Psoas muscle (tissue), 8 donors: Measurements from ENCODE around the gene HOXD3. TPM values are rescaled to one million over a fixed set of nuclear protein-coding genes. Genes with fewer than 3 reads are reported as not detected.
A peak's percentile ranks its signal among the peaks of the same experiment; 100 is the strongest.

Source experiments
- ATAC-seq, 4 donors: fragments of 200-7000 bp; cut with Tn5 transposase; one replicate each; pipeline ENCODE4 v1.9.1; 2020; ENCODE audit warnings: moderate library complexity in 3 of 4, mild to moderate bottlenecking in 2 of 4
- DNase-seq, 2 donors: peaks; one replicate each; pipeline ENCODE4 v3.0.0-alpha.2; 2020
- H3K27ac ChIP-seq: fragments of 200-600 bp; one replicate; pipeline ENCODE4 v1.8.0; 2022
- H3K27me3 ChIP-seq, 3 donors: fragments of 200-600 bp in 1 of 3; one replicate each; pipeline versions ENCODE4 v1.6.1 to v1.8.0; 2013 to 2022; ENCODE audit warnings: low read length in 2 of 3, mild to moderate bottlenecking in 2 of 3, moderate library complexity in 1 of 3; ENCODE audit not compliant: insufficient read depth in 3 of 3
- H3K36me3 ChIP-seq, 2 donors: fragments of 200-600 bp in 1 of 2; one replicate each; pipeline versions ENCODE4 v1.6.1 to v1.8.0; 2013 to 2022; ENCODE audit warnings: low read depth in 1 of 2, mild to moderate bottlenecking in 1 of 2, moderate library complexity in 1 of 2; ENCODE audit not compliant: insufficient read depth in 1 of 2
- H3K4me1 ChIP-seq: fragments of 200-600 bp; one replicate; pipeline ENCODE4 v1.8.0; 2022
- H3K4me3 ChIP-seq: fragments of 200-600 bp; one replicate; pipeline ENCODE4 v1.8.0; 2022; ENCODE audit warnings: mild to moderate bottlenecking
- H3K9me3 ChIP-seq: fragments of 200-600 bp; one replicate; pipeline ENCODE4 v1.8.0; 2022
- WGBS, 3 donors: extraction: QIAGEN DNeasy Blood & Tissue Kit; methylation state at CpG; one replicate each; pipeline versions ENCODE4 v1.1.6 to v1.1.7; 2013; 5-methylcytosine and 5-hydroxymethylcytosine counted together
- intact Hi-C, 2 donors: fragments of 100-400 bp; cut with DNase I; formaldehyde crosslinking; loops; one replicate each; pipeline versions ENCODE4 v1.11.0 to v1.14.2; 2022
- polyA plus RNA-seq, 3 donors: library from polyadenylated mRNA; stranded (reverse); fragments of 200-250 nt; gene quantifications; one replicate each; pipeline ENCODE4 v1.2.3, GENCODE V29; 2013
- total RNA-seq, 4 donors: library from RNA; stranded (reverse); fragmentation: NEBNext Ultra II Directional in 2 of 4; extraction: Animal tissue kit (Norgen Biotek cat#: 25700) in 2 of 4; gene quantifications; one replicate each; pipeline versions ENCODE4 v1.2.1 to v1.2.4, GENCODE V29; 2021 to 2023
- TF ChIP-seq, protein P1 (sequence below): fragments of 200-600 bp; IDR thresholded peaks from one replicate; pipeline ENCODE4 v1.8.0; 2022; ENCODE audit warnings: antibody characterized with exemption
- donor health status: healthy with polysubstance abuse.
- donor health status: DM: no; HTN: no; CAD: no; lungs with moderate emphysema.
- donor health status: Bipolar disorder and iron deficiency.
- donor health status: healthy.
- donor health status: DM: yes; HTN: yes; CAD: no.
- donor health status: DM: no; HTN: no; CAD: no.
- donor health status: DM: no; HTN: no; CAD: no.
- donor health status: DM: yes; HTN: yes; CAD: no.

The HOXD3 gene
- total and polyA plus RNA-seq, 7 donors, result 0.64 to 3.8 (median 1.1) TPM

DNA sequence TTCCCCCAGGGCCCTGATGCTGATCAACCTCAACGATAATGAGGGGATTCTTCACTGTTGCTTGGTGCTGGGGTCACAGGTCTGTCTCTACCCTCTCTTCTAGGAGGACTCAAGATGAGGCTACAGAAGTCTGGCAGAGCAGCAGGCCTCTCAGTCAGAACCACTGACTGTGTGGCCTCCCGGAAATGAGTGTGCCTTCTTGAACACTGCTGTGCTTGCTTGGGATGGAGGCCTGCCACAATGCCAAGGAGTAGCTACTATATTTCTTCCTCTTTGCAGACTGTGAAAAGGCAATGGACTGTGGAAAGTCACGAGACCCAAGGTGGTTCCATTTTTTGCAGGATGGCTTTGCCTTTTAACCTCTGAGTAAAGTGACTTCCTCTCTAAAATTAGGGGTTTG is 25.6 kb downstream of the HOXD3 start:
- WGBS, 3 donors, result 82 to 86% (median 84%) methylated on average over 3 of the region's 3 CpGs
- no peak for ATAC-seq
- Histone ChIP-seq H3K4me1 (no peaks in the 10 kb centered on the region), H3K4me3 (no peak overlapping the region), H3K36me3 (no peaks in the 10 kb centered on the region), H3K27me3 (peaks cover 0 to 41% (median 4%) of the 10 kb centered on the region in 3 donors), H3K9me3 (no peaks in the 10 kb centered on the region), H3K27ac (no peak overlapping the region)
- DNase-seq, result no peak
- TF ChIP-seq, protein P1, sequence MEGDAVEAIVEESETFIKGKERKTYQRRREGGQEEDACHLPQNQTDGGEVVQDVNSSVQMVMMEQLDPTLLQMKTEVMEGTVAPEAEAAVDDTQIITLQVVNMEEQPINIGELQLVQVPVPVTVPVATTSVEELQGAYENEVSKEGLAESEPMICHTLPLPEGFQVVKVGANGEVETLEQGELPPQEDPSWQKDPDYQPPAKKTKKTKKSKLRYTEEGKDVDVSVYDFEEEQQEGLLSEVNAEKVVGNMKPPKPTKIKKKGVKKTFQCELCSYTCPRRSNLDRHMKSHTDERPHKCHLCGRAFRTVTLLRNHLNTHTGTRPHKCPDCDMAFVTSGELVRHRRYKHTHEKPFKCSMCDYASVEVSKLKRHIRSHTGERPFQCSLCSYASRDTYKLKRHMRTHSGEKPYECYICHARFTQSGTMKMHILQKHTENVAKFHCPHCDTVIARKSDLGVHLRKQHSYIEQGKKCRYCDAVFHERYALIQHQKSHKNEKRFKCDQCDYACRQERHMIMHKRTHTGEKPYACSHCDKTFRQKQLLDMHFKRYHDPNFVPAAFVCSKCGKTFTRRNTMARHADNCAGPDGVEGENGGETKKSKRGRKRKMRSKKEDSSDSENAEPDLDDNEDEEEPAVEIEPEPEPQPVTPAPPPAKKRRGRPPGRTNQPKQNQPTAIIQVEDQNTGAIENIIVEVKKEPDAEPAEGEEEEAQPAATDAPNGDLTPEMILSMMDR, result no peak
- intact Hi-C loops, result no loop called here

DNA sequence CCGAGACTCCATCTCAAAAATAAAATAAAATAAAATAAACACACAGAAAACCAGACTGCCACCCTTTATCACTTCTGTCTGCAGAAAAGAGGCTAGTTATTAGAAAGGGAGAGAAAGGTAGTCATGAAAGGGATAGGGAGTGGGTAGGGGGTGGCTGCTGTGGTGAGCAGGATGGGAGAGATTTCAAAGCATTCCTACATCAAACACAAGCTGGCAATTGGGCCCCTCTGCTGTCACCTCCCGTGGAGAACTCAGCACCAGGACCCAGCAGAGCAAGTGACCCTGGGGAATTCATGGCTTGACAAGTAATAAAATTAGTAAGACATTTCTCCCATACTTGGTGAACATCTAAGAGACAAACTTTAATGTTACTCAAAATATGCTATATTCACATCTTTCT is 27.6 kb downstream of the HOXD3 start:
- intact Hi-C loops, result no loop called here
- Histone ChIP-seq H3K27ac (no peak overlapping the region), H3K9me3 (no peaks in the 10 kb centered on the region), H3K4me3 (no peak overlapping the region), H3K27me3 (peaks cover 0 to 35% (median 6%) of the 10 kb centered on the region in 3 donors), H3K4me1 (no peaks in the 10 kb centered on the region), H3K36me3 (no peaks in the 10 kb centered on the region)
- ATAC-seq (no peak), DNase-seq (no peak)
- WGBS, 3 donors, result 69 to 85% (median 72%) methylated on average over 2 of the region's 2 CpGs
- TF ChIP-seq, protein P1, result no peak

DNA sequence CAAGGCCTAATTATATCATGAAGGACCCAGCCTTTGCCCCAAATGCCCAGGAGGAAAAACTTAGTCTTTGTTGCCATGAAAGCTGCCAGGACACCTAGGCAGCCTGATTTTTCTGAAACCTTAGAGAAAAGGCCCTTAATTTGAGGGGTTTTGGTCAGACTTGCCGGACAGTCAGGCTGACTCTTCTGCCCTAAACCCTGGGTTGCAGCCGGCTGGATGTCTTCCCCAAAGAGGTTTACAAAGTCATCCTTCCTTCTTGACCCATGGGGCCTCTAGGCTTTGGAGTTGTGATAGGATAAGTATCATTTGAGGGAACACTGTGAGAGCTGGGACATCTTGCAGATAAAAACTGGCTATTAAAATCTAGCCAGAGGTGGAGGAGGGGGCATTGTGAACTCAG is 28.9 kb downstream of the HOXD3 start:
- H3K27ac ChIP-seq, result no peak overlapping the region
- DNase-seq, result no peak
- TF ChIP-seq, protein P1, result no peak
- H3K4me3 ChIP-seq, result no peak overlapping the region
- no peaks in the 10 kb centered on the region for H3K36me3 ChIP-seq
- intact Hi-C loops, result no loop called here
- 93 to 98% (median 93%) methylated on average over 2 of the region's 2 CpGs for WGBS, 3 donors
- no peak for ATAC-seq
- no peaks in the 10 kb centered on the region for H3K9me3 ChIP-seq
- H3K4me1 ChIP-seq, result no peaks in the 10 kb centered on the region
- H3K27me3 ChIP-seq, result peaks cover 0 to 37% (median 6%) of the 10 kb centered on the region in 3 donors

DNA sequence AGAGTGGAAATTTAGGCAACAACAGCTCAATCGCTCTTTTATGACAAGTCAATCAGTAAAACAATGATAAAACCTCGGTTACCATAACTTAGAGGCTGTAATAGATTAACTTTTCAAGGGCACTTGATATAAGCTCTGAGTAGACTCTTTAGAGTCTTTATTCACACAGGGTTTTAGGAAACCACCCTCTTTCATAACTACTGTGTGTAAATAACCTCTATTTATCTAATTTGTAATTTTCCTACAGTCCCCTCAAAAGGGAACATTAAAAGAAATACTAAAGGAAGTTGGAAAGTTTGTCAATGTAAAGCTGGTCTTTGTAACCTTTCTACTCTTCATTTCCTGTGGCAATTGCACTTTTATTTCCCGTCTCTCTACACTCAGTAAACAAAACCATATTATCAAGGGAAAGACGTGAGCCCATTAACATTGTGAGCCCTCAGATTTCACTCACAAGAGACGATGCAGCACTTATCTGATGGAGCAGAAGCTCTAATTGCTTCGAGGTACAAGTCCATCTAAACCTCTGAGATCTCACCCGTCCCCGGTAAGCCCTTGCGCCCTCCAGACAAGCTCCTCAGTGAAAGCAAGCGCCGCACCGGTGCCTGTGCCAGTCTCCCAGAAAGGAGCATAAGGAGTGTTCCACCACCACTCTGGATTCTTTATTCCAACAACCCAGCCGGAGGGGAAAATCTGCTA is 30.2 kb downstream of the HOXD3 start:
- WGBS, 3 donors, result 12 to 18% (median 14%) methylated on average over 13 of the region's 13 CpGs
- Histone ChIP-seq H3K9me3 (no peaks in the 10 kb centered on the region), H3K36me3 (no peaks in the 10 kb centered on the region), H3K4me1 (no peaks in the 10 kb centered on the region), H3K27me3 (peaks cover 0 to 47% (median 6%) of the 10 kb centered on the region in 3 donors), H3K4me3 (peak overlapping the region; percentile 85), H3K27ac (no peak overlapping the region)
- TF ChIP-seq, protein P1, result no peak
- DNase-seq, result no peak
- peak in 1 of 4 donors; percentile 58 for ATAC-seq
- intact Hi-C loops, result no loop called here
